OCI-LY3 (cell line): ENCODE results near the gene B4GALNT2.

Experiments
- CTCF ChIP-seq: fragments of 200-600, 300-600 bp; sonication (generic); IDR thresholded peaks from 2 replicates; pipeline ENCODE4 v1.5.1; 2014; ENCODE audit warnings: antibody characterized with exemption, low read length, low read depth
- EZH2phosphoT487 ChIP-seq: fragments of 200-600 bp; shearing (Covaris generic); IDR thresholded peaks from 2 replicates; pipeline ENCODE4 v1.6.1; 2018; ENCODE audit warnings: antibody characterized with exemption, mixed run types, low read depth

GRCh38 chr17:49219987-49220386 lies 87.4 kb downstream of the B4GALNT2 start:
- TF ChIP-seq EZH2phosphoT487 (no peak), CTCF (no peak)
